HG03135 (cell line): ENCODE measurements around the gene ME3.
A peak's percentile ranks its signal among the peaks of the same experiment; 100 is the strongest.

Experiments used
- ATAC-seq: cut with Tn5 transposase; IDR thresholded peaks from one replicate; pipeline ENCODE4 v1.9.1; 2021; ENCODE audit warnings: mild to moderate bottlenecking, moderate library complexity; ENCODE audit not compliant: unreplicated experiment

Gene ME3

DNA sequence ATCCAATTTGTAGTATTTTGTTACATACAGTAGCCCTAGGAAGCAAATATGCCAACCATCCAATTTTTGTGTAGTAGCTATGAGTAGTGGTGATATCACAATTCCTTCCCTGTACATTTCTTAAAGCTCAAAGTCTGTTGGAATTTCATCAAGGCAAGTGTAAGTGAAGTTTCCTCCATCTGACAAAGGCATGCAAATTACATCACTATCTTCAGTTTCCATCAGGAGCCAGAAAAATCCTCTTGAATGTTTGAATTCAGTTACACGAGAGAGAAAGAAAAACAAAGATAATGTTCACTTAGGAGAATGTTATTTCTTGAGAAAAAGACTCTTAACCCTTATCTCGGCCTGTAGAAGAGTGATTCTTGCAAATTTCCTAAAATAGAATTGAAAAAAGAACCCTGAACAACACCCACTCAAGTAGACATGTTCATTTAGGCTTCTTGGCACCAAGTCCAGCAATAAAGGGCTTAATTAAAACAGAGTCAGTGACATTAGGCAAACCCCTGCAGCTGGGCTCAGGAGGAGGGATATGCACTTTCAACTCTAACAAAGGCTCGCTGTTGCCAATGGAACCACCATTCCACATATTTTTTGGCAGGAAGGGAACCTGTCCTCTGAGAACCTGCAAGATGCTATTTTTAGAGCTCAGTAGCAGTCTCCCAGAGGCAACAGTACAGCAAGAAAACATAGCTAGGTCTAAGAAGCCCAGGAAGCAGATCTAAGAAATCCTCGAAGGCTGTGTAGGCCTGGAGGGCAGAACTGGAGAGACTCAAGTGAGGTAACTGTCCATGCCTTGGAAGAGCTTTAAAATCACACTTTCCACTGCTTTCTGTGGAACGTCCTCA lies 153.1 kb downstream of the ME3 start:
- ATAC-seq, result no peak

DNA sequence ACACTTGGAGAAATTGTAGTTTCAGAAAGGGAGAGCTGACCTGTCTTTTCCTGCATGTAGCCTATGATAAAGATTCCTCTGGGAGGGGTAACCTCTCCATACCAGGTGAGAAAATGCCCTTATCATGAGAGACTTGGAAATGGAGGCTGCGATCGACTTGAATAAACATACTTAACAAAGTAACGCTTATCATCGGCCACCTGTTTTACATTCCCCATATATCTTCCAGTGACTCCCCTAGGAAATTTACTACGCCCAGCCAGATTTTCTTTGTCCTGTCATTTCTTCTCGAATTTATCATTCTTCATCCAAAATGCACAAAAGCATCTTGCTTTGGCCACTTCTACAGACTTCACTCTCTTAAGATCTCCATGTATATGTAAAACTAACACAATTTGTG lies 154.2 kb downstream of the ME3 start:
- no peak for ATAC-seq

DNA sequence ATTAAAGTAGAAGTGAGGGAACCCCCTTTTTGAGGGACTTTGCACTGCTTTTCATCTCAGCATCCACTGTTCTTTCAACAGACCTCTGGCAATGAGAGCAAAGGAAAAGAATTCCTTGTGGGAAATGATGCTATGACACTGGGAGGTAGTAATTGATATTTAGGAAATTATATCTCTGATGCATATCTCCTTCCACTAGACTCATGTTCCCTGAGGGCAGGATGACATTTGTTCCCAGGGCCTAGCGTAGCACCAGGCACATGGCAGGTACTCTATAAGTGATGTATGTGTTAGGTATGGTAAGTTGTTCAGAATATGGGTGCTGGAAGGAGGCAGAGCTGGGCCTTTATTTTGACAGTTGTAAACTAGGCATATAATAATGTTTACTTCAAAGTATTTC lies 154.9 kb downstream of the ME3 start:
- ATAC-seq, result no peak

DNA sequence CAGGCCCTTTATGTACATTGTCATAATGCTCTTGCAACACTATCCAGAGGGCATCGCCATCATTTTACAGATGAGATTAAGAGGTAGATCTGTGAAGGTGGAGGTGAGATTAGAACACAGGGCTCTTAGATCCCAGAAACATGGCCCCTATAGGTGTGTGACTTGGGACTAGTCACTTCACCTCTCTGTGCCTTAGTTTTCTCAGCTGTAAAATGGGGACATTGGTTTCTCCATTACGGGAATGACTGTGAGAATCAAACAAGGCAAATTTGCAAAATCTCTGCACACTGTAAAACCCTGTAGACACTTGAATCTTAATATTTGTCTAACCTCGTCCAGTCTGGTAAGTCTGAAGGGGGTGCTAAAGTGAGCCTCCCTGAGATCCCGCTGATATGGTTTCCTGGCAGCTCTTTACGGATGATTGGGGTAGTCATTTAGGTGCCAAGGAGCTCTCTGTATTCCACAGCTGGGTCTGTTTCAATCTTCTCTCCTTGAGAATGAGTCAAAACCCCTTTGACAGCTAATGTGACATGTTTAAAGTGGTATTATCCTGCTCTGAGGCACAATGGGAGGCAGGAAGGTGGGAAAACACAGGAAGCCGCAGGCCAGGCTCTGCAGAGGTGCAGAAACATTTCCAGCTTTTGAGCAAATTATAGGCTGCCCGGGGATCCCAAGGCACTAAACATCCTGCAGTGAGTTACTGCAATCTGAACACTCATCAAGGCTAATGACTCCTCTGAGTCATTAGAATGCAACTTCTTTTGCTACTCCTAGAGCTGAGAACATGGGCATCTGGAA lies 156.9 kb downstream of the ME3 start:
- no peak for ATAC-seq

GRCh38 chr11:86514453-86514852 lies 158.0 kb downstream of the ME3 start:
- ATAC-seq, result no peak

- ATAC-seq, result no peak
Observed at GRCh38 chr11:86513746-86514373, 158.6 kb downstream of the ME3 start.

DNA sequence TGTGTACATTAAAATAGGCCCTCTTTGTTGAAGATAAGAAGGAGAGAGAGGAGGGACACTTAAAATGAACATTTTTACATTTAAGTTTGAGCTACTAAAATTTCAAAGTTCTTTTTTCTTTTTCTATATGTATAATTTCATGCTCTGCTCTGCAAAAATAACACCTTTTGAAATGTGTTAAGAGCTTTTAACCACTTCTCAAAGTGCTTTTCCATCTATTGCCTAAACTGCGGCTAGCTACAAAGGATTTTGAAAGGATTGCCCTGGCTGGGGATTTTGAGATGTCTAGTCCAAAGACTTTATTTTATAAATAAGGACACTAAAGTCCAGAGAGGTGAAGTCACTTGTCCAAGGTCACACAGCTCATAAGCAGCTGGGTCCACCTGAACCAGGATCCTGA lies 159.3 kb downstream of the ME3 start:
- no peak for ATAC-seq

DNA sequence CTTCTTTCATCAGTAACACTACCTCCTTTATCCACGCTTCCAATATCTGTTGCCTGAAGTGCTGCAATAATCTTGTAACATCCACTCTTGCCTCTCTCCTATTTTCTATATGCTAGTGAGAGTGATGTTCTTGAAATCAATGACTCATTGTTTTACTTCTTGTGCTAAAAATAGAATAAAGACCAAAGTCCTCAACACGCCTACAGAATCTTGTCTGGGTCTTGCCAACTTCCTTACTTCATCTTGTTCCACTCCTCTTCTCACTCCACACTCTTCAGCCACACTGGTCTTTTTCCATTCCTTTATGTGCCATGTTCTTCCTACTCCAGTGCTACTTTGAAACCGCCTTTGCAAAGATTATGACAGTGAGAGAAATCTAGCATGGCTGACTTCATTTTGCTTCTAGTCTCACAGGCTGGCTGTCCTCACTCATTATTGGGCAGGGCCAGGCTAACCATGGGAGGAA lies 161.3 kb downstream of the ME3 start:
- ATAC-seq, result peak; percentile 53

GRCh38 chr11:86510674-86511073 lies 161.7 kb downstream of the ME3 start:
- no peak for ATAC-seq

- ATAC-seq, result no peak
Observed at GRCh38 chr11:86510097-86510496, 162.3 kb downstream of the ME3 start.

DNA sequence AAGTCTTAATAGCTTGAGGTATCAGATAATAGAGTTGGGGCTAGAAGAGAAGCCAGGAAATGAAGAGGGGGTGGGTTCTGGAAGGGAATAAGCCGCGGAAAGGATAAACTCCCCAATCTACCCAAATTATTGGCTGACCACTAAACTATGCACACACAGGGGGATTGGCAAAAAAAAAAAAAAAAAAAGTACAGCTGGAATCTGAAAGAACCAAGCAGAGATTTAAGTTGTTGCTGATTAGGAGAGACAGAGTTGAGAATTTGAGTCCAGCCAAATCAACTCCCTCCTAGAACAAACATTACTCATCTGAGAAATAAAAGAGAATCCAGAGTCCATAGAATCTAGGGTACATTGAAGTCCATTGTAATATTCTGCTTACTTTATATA lies 162.8 kb downstream of the ME3 start:
- ATAC-seq, result no peak

DNA sequence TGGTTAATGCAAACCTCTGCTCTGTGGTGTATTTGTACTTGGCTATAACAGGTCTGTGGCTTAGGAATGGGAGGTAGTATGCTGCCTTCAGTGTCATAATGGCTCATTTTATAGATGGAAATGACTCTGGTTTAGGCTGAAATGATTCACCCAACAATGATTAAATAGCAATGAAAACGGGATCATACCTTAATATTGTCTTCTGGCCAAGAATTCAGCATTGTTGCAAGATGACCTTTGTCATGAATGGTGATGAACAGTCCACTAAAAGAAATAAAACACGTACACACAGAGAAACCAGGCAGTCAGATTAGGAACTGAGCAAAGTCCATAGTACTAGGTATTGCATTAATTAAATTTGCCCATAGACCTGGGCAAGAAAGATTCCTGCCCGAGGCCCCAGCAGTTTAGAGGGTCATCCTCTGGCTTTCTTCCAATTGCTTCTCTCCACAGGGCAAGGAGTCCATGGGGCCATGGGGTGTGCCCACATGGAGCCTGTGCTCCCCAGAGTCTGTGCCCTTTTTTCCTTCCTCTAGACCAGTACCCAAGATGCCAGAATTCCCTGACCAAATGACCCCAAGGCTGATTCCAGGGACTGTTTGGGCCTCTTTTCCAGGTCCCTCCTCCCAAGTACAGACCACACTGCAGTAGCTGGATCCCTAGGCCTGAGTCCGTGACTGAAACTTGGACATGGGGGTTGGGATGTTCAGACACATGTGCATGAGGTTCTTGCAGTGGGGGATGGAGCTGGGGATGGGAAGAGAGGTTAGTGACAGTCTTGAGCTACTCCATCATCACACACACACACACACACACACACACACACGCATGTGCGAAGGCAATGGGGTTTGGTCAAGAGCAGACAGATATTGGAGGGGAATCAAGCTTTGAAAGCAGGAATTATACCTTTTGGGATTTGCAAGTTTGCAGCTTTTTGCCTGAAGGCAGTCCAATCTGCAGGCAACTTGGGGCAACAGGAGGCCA lies 163.5 kb downstream of the ME3 start:
- ATAC-seq, result no peak

- ATAC-seq, result no peak
Observed at GRCh38 chr11:86507249-86507845, 165.1 kb downstream of the ME3 start.

- ATAC-seq, result no peak
Observed at GRCh38 chr11:86506235-86506634, 166.2 kb downstream of the ME3 start.

DNA sequence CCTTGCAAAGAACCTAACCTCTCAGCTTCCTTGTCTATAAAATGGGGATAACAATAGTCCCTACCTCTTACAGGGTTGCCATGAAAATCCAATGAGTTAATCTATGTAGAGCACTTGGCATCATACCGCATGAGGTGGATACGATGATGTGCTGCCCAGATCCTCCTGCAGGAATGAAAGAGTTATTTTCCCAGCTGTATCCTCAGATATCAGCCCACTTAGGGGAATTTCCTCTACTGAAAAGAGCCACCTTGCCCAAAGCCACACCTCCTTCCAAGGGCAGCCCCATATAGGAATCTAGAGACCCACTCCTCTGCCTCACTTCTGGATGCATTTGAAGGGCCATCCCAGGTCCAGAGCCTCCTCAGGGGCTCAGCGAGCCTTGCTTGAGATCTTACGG lies 169.3 kb downstream of the ME3 start:
- ATAC-seq, result no peak

DNA sequence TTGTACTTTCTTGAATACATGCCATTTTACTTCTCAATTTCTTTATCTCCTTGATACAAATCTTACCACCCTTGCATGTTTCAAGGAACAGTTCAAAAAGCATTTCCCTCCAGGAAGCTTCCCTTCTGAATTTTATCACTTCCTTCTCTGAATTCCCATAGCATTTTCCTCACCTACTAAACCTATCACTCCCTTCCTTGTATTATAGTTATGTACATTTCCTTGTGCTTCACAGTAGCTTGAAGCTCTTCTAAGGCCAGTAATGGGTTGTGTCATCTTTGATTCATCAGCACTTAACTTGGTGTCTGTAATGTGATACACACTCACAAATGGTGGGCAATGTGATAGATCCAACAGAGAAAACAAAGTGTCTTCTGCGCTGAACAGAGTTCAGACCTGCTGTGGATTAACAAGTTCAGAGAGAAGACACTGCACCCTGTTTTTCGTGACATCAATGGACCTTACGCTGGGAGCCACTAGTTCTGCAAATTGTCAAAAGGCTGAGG lies 170.2 kb downstream of the ME3 start:
- no peak for ATAC-seq

GRCh38 chr11:86500500-86501140 lies 171.8 kb downstream of the ME3 start:
- no peak for ATAC-seq

GRCh38 chr11:86499723-86500129 lies 172.7 kb downstream of the ME3 start:
- ATAC-seq, result no peak

DNA sequence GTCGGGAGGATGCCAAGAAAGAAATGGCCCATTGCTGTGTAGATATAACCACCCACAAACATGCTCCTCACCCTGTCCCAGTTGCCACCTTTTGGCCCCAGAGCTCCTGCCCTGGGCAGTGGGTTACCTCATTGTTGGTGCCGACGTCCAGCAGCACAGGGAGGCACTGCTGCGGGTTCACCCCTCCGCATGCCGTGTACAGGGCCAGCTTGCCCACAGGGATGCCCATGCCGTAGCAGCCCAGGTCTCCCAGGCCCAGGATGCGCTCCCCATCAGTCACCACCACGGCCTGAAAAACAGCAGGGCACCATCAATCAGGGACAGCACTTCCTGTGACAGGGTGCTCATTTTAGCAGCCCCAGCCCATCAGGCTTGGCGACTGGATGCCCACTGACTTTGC lies 174.6 kb downstream of the ME3 start:
- no peak for ATAC-seq
